Urinary bladder (tissue), 4 donors: ENCODE measurements around the gene CCSER1. TPM values are rescaled to one million over a fixed set of nuclear protein-coding genes. Genes with fewer than 3 reads are reported as not detected.
"Not testable (repeated sequence)": the region's sequence is repeated elsewhere in the genome, so short reads cannot be mapped to it uniquely, and the experiment has no call there.

ENCODE experiments used
- DNase-seq: peaks from one replicate; pipeline ENCODE4 v3.0.0-alpha.2; 2015; ENCODE audit errors: extremely low spot score
- H3K27ac ChIP-seq: one replicate; pipeline ENCODE4 v1.5.1; 2013; ENCODE audit warnings: low read depth, mild to moderate bottlenecking, moderate library complexity
- H3K36me3 ChIP-seq: one replicate; pipeline ENCODE4 v1.6.1; 2013; ENCODE audit warnings: mild to moderate bottlenecking, moderate library complexity; ENCODE audit not compliant: insufficient read depth
- H3K4me1 ChIP-seq: one replicate; pipeline ENCODE4 v1.6.1; 2013; ENCODE audit warnings: mild to moderate bottlenecking, moderate library complexity; ENCODE audit not compliant: insufficient read depth
- H3K4me3 ChIP-seq: one replicate; pipeline ENCODE4 v1.5.1; 2013; ENCODE audit warnings: low read depth, low read length
- WGBS: extraction: QIAGEN DNeasy Blood & Tissue Kit; methylation state at CpG from one replicate; pipeline ENCODE4 v1.1.7; 2013; 5-methylcytosine and 5-hydroxymethylcytosine counted together
- polyA plus RNA-seq: library from polyadenylated mRNA; stranded (reverse); fragments of 200-250 nt; gene quantifications from one replicate; pipeline ENCODE4 v1.2.3, GENCODE V29; 2013
- total RNA-seq: library from RNA; depleted of rRNA; stranded (reverse); fragments of >200 nt; gene quantifications from one replicate; pipeline ENCODE4 v1.2.3, GENCODE V29; 2014
- donor health status: healthy with polysubstance abuse.
- donor health status: healthy.

CCSER1 gene
- total and polyA plus RNA-seq, 2 donors: 1.4 to 88.0 TPM

- 90% methylated on average over 2 of the region's 2 CpGs for WGBS
- no peak overlapping the region for H3K4me3 ChIP-seq
- no peaks in the 10 kb centered on the region for H3K36me3 ChIP-seq
- DNase-seq: no peak
- no peaks in the 10 kb centered on the region for H3K4me1 ChIP-seq
- H3K27ac ChIP-seq: no peak overlapping the region
Observed at GRCh38 chr4:91243132-91243531, 1115.9 kb downstream of the CCSER1 start.

GRCh38 chr4:91256043-91256442 is 1128.8 kb downstream of the CCSER1 start:
- no peaks in the 10 kb centered on the region for H3K4me1 ChIP-seq
- 93% methylated on average over 5 of the region's 5 CpGs for WGBS
- no peak for DNase-seq
- no peak overlapping the region for H3K4me3 ChIP-seq
- no peak overlapping the region for H3K27ac ChIP-seq
- H3K36me3 ChIP-seq: no peaks in the 10 kb centered on the region

- no peak for DNase-seq
- Histone ChIP-seq H3K27ac (no peak overlapping the region), H3K4me3 (no peak overlapping the region), H3K4me1 (no peaks in the 10 kb centered on the region), H3K36me3 (no peaks in the 10 kb centered on the region)
- WGBS: 93% methylated on average over 1 of the region's 1 CpG
Observed at GRCh38 chr4:91256751-91257150, 1129.6 kb downstream of the CCSER1 start.

- Histone ChIP-seq H3K36me3 (no peaks in the 10 kb centered on the region), H3K4me1 (no peaks in the 10 kb centered on the region), H3K27ac (no peak overlapping the region), H3K4me3 (no peak overlapping the region)
- no peak for DNase-seq
- 73% methylated on average over 2 of the region's 2 CpGs for WGBS
Observed at GRCh38 chr4:91257721-91258120, 1130.5 kb downstream of the CCSER1 start.

- DNase-seq: no peak
- Histone ChIP-seq H3K4me1 (no peaks in the 10 kb centered on the region), H3K27ac (no peak overlapping the region), H3K36me3 (no peaks in the 10 kb centered on the region), H3K4me3 (no peak overlapping the region)
Observed at GRCh38 chr4:91258326-91258725, 1131.1 kb downstream of the CCSER1 start.

GRCh38 chr4:91267543-91267942 is 1140.3 kb downstream of the CCSER1 start:
- DNase-seq: no peak
- Histone ChIP-seq H3K4me1 (no peaks in the 10 kb centered on the region), H3K27ac (no peak overlapping the region), H3K4me3 (no peak overlapping the region), H3K36me3 (no peaks in the 10 kb centered on the region)

- not testable (repeated sequence) for H3K36me3 ChIP-seq, H3K4me1 ChIP-seq, H3K4me3 ChIP-seq, DNase-seq, H3K27ac ChIP-seq
- 91% methylated on average over 4 of the region's 4 CpGs for WGBS
Observed at GRCh38 chr4:91268481-91268880, 1141.3 kb downstream of the CCSER1 start.

GRCh38 chr4:91268913-91269312 is 1141.7 kb downstream of the CCSER1 start:
- Histone ChIP-seq H3K4me3 (no peak overlapping the region), H3K27ac (no peak overlapping the region), H3K4me1 (no peaks in the 10 kb centered on the region), H3K36me3 (no peaks in the 10 kb centered on the region)
- WGBS: 86% methylated on average over 2 of the region's 2 CpGs
- no peak for DNase-seq

GRCh38 chr4:91279899-91280298 is 1152.7 kb downstream of the CCSER1 start:
- H3K4me3 ChIP-seq: no peak overlapping the region
- no peak overlapping the region for H3K27ac ChIP-seq
- no peaks in the 10 kb centered on the region for H3K36me3 ChIP-seq
- WGBS: 43% methylated on average over 2 of the region's 2 CpGs
- H3K4me1 ChIP-seq: no peaks in the 10 kb centered on the region
- DNase-seq: no peak

- H3K4me3 ChIP-seq: no peak overlapping the region
Observed at GRCh38 chr4:91280551-91281290, 1153.5 kb downstream of the CCSER1 start.

GRCh38 chr4:91282217-91282616 is 1155.0 kb downstream of the CCSER1 start:
- 90% methylated on average over 3 of the region's 3 CpGs for WGBS
- Histone ChIP-seq H3K36me3 (no peaks in the 10 kb centered on the region), H3K27ac (no peak overlapping the region), H3K4me3 (no peak overlapping the region), H3K4me1 (no peaks in the 10 kb centered on the region)
- no peak for DNase-seq

More at GRCh38 chr4:91280551-91281290, 1153.5 kb downstream of the CCSER1 start:
- H3K27ac ChIP-seq: no peak overlapping the region
- WGBS: 85% methylated on average over 3 of the region's 3 CpGs
- no peak for DNase-seq
- no peaks in the 10 kb centered on the region for H3K4me1 ChIP-seq
- no peaks in the 10 kb centered on the region for H3K36me3 ChIP-seq

GRCh38 chr4:91283726-91284230 is 1156.6 kb downstream of the CCSER1 start:
- DNase-seq: no peak
- Histone ChIP-seq H3K27ac (no peak overlapping the region), H3K36me3 (no peaks in the 10 kb centered on the region), H3K4me3 (no peak overlapping the region), H3K4me1 (no peaks in the 10 kb centered on the region)
- 95% methylated on average over 1 of the region's 1 CpG for WGBS

GRCh38 chr4:91284480-91284879 is 1157.3 kb downstream of the CCSER1 start:
- Histone ChIP-seq H3K4me1 (no peaks in the 10 kb centered on the region), H3K27ac (no peak overlapping the region), H3K4me3 (no peak overlapping the region), H3K36me3 (no peaks in the 10 kb centered on the region)
- no peak for DNase-seq
- whole genome bisulfite sequencing: 91% methylated on average over 3 of the region's 3 CpGs

- H3K4me3 ChIP-seq: no peak overlapping the region
- H3K4me1 ChIP-seq: no peaks in the 10 kb centered on the region
- 89% methylated on average over 2 of the region's 2 CpGs for WGBS
- no peak for DNase-seq
- no peaks in the 10 kb centered on the region for H3K36me3 ChIP-seq
- H3K27ac ChIP-seq: no peak overlapping the region
Observed at GRCh38 chr4:91285487-91285886, 1158.3 kb downstream of the CCSER1 start.
